NCI-H1092 treated with DMSO at 0.1 percent for 48 hours (cell line): ENCODE results near the gene DUXA.
A peak's percentile ranks its signal among the peaks of the same experiment; 100 is the strongest.
"Not testable (repeated sequence)": the region's sequence is repeated elsewhere in the genome, so short reads cannot be mapped to it uniquely, and the experiment has no call there.

Source experiments
- DNase-seq: peaks from one replicate; lab custom pipeline; 2025; lab: John Stamatoyannopoulos, UW

DUXA gene

DNA sequence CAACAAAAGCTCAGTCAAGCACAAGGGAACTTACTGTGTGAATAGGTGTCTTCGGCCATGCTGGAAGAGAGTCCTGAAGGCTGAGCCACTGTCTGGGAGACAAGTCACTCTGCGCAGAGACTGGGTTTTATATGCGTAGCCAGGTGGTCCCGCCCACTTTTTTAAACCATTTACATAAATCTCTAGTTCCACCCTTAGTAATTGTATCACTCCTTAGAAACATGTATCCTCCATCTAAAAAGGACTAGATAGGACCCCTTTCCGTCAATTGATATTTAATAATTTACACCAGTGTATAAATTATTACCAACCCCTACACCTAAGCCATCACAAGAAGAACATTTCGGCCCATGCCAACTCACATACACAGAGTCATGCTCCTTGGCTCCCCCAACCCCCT lies at the start of gene DUXA:
DUXA (minus strand) TSS at position 101 of the 400 bp plus-strand sequence; CDS start at position 59, 42 bp downstream.
- DNase-seq = no peak

DNA sequence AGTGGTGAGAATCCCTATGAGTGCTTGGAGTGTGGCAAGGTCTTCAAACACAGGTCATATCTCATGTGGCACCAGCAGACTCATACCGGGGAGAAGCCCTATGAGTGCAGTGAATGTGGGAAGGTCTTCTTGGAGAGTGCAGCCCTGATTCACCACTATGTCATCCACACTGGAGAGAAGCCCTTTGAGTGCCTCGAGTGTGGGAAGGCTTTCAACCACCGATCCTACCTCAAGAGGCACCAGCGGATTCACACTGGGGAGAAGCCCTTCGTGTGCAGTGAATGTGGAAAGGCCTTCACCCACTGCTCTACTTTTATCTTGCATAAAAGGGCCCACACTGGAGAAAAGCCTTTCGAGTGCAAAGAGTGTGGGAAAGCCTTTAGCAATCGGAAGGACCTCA lies 44.8 kb upstream of the DUXA start:
- DNase-seq = no peak

GRCh38 chr19:57210381-57210780 lies 43.1 kb upstream of the DUXA start:
- DNase-seq = no peak

DNA sequence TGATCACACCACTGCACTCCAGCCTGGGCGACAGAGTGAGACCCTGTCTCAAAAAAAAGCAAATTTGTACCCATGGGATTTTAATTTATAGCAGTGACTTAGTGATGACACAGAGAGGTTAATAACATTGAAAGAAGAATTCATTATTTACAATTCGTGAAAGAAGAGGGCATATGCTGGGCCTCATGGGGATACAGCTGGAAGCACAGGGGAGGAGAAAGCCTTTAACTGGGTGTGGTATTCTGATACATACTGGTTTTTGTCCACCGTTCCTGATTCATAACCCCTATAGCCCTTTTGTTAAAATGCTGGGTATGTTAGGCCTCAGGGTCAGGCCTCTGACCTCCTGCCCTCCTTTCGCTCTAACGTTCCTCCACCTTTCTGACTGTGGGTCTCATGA lies 34.9 kb upstream of the DUXA start:
- DNase-seq = no peak

- not testable (repeated sequence) for DNase-seq
These were observed 30.6 kb upstream of the DUXA start for GRCh38 chr19:57197874-57198273.

DNA sequence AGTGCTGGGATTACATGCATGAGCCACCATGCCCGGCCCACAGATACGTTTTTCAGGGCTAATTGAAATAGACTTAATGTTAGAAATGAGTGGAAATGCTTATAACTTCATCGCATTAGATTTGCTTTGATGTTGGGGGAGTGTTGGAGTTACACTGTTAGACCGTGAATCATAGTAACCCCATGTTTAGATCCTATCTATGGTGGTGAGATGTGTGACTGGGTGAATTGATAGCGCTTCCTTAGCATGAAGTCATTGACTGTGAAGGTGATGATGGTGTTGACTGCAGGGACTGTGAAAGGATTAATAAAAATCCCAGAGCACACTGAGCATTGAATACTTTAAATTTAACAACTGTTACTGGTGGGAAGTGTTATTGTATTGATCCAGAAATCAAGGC lies 25.7 kb upstream of the DUXA start:
- no peak for DNase-seq

DNA sequence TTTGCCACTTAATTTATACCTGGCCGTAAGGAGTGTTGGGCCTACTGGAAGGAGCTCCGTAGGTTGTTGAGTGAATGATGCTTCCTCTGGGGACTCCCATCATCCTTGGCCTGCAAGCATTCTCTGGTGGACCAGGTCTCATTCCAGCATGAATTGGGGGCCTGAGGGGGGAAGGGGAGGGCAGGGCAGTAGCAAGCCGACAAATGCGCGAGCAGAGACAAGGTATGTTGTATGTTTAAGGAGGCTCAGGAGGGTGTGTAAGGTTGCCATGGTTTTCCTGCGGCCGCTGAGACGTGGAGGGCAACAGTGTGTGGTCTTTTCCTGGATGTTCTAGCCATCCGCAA lies 24.8 kb upstream of the DUXA start:
- peak; percentile 1 for DNase-seq

DNA sequence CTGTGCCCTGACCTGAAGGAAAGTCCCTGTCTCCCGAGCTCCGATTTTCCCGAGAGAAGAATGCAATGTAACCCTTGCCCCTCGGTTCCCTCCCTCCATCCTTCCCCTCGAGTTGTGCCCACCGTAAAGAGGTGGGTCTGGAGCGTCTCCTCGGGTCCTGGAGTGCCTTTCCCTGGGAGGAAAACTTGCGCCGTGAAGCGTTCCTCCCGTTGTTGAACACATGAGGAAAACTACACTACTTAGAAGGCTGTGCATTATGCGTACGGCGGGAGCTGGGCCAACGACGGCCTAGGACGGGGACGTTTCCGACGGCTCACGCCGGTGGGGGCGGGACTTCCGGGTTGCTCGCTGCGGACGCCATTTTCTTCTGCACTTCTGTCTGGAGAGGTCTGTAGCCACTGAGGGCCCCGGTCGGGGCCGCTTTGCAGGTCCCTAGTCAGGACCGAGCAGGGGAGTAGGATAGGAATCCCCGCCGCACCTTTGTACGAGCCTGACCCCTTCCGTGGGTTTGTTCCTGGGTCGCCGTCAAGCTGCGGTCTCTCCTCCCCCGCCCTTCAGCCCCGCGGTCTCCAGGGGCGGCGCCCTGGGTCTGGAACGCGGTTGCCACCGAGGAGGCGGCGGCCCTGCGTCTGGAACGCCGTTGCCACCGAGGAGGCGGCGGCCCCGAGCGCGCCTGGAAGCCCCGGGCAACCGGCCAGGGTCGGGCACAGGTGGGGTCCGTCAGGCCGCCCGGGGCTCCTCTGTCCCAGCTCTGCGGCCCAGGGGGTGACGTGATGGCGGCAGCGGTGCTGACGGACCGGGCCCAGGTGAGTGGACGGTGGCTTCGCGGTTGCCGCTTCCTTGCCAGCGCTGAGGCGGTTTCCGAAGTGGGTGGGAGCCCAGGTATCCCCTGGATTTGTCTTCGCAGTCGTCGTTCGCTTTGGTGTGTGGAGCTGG lies 24.1 kb upstream of the DUXA start, which contains the start of gene ZNF264:
ZNF264 (plus strand) TSS at position 360 of the 936 bp plus-strand sequence; CDS start at position 774, 414 bp downstream.
- DNase-seq = peak; percentile 79

DNA sequence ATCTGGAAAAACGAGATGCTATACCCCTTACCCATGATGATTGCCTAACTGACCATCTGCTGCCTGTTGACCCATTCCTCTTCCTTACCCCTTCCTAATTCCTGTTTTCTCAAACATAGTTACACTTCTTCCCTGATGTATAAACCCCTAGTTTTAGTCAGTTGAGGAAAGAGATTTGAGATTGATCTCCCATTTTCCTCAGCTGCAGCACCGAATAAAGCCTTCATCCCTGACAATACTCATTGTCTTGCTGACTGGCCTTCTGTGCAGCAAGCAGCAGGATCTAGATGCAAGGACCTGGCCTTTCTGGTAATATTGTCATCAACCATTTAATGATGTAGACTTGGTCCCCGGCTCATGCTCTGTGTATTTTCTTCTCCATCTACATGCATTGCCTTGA lies 23.0 kb upstream of the DUXA start:
- DNase-seq = no peak

GRCh38 chr19:57171551-57172081 lies 4.3 kb upstream of the DUXA start:
- no peak for DNase-seq

GRCh38 chr19:57165846-57166245 lies 1.4 kb downstream of the DUXA start:
- no peak for DNase-seq

DNA sequence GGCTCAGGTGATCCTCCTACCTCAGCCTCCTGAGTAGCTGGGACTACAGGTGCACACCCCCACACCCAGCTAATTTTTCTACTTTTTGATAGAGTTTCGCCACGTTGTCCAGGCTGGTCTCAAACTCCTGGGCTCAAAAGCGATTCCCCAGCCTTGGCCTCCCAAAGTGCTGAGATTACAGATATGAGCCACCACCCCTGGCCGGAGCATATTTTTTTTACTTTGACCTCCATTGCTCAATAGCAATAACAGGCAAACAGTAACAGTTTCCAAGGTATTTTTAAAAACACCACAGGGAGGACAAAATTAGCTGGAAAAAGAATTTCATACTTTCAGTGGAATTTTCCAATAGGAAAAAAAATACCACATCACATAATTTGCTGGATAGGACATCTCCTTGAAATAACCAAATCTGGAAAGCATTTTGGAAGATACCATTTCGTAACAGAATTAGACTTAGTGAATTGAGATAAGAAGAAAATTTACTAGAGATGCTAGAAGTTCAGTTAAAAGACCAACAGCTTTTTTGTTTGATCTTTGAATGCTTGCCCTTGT lies 5.2 kb downstream of the DUXA start:
- no peak for DNase-seq

GRCh38 chr19:57152921-57153320 lies 14.4 kb downstream of the DUXA start:
- DNase-seq = no peak

GRCh38 chr19:57141699-57142098 lies 25.6 kb downstream of the DUXA start:
- no peak for DNase-seq

DNA sequence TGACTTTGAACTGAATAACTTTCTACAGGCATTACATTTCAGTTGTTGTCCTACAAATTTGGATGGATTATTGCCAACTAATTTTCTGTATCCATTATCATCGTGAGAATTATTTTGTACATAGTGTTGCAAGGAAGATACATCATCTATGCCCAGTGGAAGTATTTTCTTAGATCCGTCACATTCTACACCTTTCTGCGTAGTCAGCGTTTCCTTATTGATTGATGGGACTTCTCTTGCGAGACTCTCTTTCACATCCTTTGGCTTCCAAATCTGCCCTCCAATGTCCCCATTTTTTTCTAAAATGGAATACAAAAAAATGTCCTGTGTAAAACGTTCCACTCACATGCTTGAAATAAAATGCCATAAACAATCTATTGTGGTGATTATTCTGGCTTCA lies 31.5 kb downstream of the DUXA start:
- no peak for DNase-seq

DNA sequence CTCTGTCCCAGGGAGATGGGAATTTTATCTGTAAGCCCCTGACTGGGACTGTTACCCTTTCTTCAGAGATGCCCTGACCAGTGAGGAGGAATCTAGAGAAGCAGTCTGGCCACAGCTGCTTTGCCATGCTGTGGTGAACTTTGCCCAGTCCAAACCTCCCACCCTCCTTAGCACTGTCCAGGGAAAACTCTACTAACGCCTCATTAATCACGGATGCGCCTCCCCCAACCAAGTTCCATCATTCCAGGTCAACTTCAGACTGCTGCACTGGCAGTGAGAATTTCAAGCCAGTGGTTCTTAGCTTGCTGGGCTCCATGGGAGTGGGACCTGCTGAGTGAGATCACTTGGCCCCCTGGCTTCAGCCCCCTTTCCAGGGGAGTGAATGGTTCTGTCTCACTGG lies 39.9 kb downstream of the DUXA start:
- not testable (repeated sequence) for DNase-seq

DNA sequence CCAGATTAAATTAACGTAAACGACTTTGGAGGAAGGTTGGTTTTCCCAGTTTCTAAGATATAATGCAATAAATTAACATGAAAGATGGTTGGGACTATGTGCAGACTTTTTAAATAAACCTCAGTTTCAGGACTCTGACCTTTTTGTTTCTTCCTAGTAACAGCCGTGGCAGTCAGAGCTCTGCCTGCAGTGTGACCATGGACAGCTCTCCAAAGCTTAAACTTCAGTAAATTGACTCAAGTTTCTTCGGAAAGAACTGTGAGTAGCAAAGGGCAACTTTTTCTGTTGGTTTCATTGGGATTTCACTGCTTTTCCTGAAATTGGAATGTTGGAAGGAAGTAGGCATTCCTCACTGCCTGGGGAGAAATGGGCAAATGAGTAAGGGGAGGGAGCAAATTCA lies 43.4 kb downstream of the DUXA start:
- DNase-seq = no peak

GRCh38 chr19:57118848-57119247 lies 48.4 kb downstream of the DUXA start:
- no peak for DNase-seq

- not testable (repeated sequence) for DNase-seq
These were observed 53.8 kb downstream of the DUXA start for GRCh38 chr19:57113501-57113900.

DNA sequence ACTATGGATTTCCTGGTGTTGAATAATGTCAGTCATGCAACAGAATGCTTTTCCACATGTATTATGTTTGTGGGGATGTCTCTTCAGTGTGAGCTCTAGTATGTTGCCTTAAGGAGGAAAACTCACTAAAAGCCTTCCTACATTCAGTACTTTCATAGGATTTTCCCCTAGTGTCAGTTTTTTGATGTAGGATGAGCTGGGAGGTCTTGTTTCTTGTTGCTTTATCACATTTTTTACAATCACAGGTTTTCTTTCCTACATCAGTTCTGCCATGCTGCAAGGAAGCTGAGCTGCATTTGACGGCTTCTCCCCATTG lies 56.0 kb downstream of the DUXA start:
- DNase-seq = no peak

DNA sequence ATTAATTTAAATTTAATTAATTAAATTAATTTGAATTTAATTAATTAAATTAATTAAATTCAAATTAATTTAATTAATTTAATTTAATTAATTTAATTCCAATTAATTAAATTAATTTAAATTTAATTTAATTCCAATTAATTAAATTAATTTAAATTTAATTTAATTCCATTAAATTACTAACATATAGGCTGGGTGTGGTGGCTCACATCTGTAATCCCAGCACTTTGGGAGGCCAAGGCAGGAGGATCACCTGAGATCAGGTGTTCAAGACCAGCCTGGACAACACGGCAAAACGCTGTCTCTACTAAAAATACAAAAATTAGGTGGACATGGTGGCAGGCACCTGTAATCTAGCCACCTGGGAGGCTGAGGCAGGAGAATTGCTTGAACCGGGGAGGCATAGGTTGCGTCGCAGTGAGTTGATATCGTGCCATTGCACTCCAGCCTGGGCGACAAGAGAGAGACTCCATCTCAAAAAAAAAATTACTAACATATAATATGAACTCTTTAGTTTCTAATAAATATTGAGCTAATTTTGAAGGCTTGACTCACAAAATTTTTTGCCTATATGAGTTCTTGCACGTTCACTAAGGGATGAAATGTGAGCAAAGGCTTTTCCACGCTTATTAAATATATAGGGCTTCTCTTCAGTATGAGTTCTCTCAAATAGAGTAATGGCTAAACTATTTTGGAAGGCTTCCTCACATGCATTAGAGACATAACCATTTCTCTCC lies 56.5 kb downstream of the DUXA start:
- no peak for DNase-seq

DNA sequence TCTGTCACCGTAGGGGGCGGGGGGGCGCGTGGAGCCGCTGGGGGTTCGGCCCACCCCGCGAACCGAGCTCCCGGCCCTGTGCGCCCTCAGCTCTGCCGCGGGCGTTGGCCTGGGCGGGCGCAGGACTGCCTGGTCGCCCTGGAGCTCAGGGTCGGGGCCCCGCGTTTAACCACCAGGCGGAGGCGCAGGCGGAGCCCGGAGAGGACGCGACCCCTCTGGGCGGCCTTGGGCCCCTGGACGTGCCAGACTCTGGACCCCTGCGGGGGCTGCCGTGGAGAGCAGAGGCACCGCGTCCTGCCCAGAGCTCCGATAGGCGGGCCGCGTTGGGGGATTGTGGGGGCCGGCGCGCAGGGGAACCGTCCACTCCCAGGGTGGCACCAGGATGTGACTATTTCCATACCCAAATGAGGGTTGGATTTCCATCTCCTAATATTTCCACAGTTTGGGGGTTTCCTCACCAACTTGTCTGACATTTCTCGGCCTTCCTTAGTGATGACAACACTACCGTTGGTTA lies 60.5 kb downstream of the DUXA start:
- no peak for DNase-seq
